ENCODE results near the gene ENAH. TPM values are rescaled to one million over a fixed set of nuclear protein-coding genes. Genes with fewer than 3 reads are reported as not detected.

The ENAH gene
- total RNA-seq, 1 experiment from 2014 or later = 100 TPM

GRCh38 chr1:225670356-225670755, 17.4 kb upstream of the ENAH start:
- H3K9ac ChIP-seq (ENCODE audit: low read length) = no peak overlapping the region
- H3K27me3 ChIP-seq (ENCODE audit: insufficient read depth, low read length) = no peaks in the 10 kb centered on the region
- ChIA-PET RAD21 (ENCODE audit: low non-redundant PET in 1 of 2, low total read pairs in 2 of 2, uncharacterized antibody in 2 of 2, unreplicated experiment in 2 of 2) (no interaction called here), CTCF (no interaction called here), POLR2A (no interaction called here)
- no TSS peak for BruUV-seq (replicated peaks)
- H3K4me1 ChIP-seq (ENCODE audit: control insufficient read depth in 1 of 2, insufficient read depth in 2 of 2, low read length in 2 of 2) = peaks cover 0 to 3% of the 10 kb centered on the region in 2 experiments; a peak in 1 of 4 replicates
- H3K9me3 ChIP-seq (ENCODE audit: control insufficient read depth in 1 of 2, insufficient read depth in 1 of 2, low read depth in 1 of 2, low read length in 2 of 2) = no peaks in the 10 kb centered on the region
- DNase-seq (ENCODE audit: low read depth, low spot score) (no peak), ATAC-seq (no peak)
- H4K20me1 ChIP-seq (ENCODE audit: insufficient read depth) = no peaks in the 10 kb centered on the region
- H3K9me2 ChIP-seq (ENCODE audit: insufficient read depth) = no peaks in the 10 kb centered on the region
- no peak overlapping the region for H2AFZ ChIP-seq (ENCODE audit: low read depth, low read length, poor library complexity, severe bottlenecking)
- H3K79me2 ChIP-seq (ENCODE audit: insufficient read depth, low read length) = no peaks in the 10 kb centered on the region
- intact Hi-C loops (cut with micrococcal nuclease) = no loop called here
- TF ChIP-seq EGR1 (IDR thresholded peaks at IDR 0.05; ENCODE audit: low read depth) (no peak), RAD21 (IDR thresholded peaks at IDR 0.05; ENCODE audit: low read depth) (no peak), EZH2phosphoT487 (IDR thresholded peaks at IDR 0.05; ENCODE audit: borderline replicate concordance) (no peak), YY1 (IDR thresholded peaks at IDR 0.05; ENCODE audit: extremely low read depth, insufficient replicate concordance, low read depth, low read length) (no peak), ZNF274 (IDR thresholded peaks at IDR 0.05; ENCODE audit: low read depth, low read length) (no peak), SRF (IDR thresholded peaks at IDR 0.05; ENCODE audit: low read depth) (no peak), ZFX (IDR thresholded peaks at IDR 0.05) (no peak), POLR2A (IDR thresholded peaks at IDR 0.05; ENCODE audit: borderline replicate concordance, extremely low read depth, insufficient read depth, insufficient read length) (no peak), FOSL1 (IDR thresholded peaks at IDR 0.05; ENCODE audit: low read depth) (no peak)
- H3K27ac ChIP-seq (ENCODE audit: low read depth, low read length) = no peak overlapping the region
- H3K36me3 ChIP-seq (ENCODE audit: control insufficient read depth in 1 of 2, insufficient read depth in 2 of 2, low read length in 2 of 2) = no peaks in the 10 kb centered on the region
- no peak overlapping the region for H3K4me2 ChIP-seq (ENCODE audit: low read length)
- no peak overlapping the region for H3K4me3 ChIP-seq (replicated peaks in 1 of 2; ENCODE audit: low read depth in 1 of 2, low read length in 2 of 2)

GRCh38 chr1:225668222-225668621, 15.3 kb upstream of the ENAH start:
- BruUV-seq (replicated peaks) = no TSS peak
- peaks cover 0 to 3% of the 10 kb centered on the region in 2 experiments; a peak in 1 of 4 replicates for H3K4me1 ChIP-seq (ENCODE audit: control insufficient read depth in 1 of 2, insufficient read depth in 2 of 2, low read length in 2 of 2)
- H3K9me2 ChIP-seq (ENCODE audit: insufficient read depth) = no peaks in the 10 kb centered on the region
- ChIA-PET POLR2A (interaction anchor here (1.5 kb wide), 1 partner anchor 32 kb away, joined by 4 read pairs; no protein-coding TSS in a partner anchor), CTCF (no interaction called here), RAD21 (ENCODE audit: low non-redundant PET in 1 of 2, low total read pairs in 2 of 2, uncharacterized antibody in 2 of 2, unreplicated experiment in 2 of 2) (no interaction called here)
- H3K79me2 ChIP-seq (ENCODE audit: insufficient read depth, low read length) = no peaks in the 10 kb centered on the region
- no peaks in the 10 kb centered on the region for H4K20me1 ChIP-seq (ENCODE audit: insufficient read depth)
- H3K36me3 ChIP-seq (ENCODE audit: control insufficient read depth in 1 of 2, insufficient read depth in 2 of 2, low read length in 2 of 2) = no peaks in the 10 kb centered on the region
- ATAC-seq (no peak), DNase-seq (ENCODE audit: low read depth, low spot score) (no peak)
- H3K9ac ChIP-seq (ENCODE audit: low read length) = no peak overlapping the region
- H3K4me3 ChIP-seq (replicated peaks in 1 of 2; ENCODE audit: low read depth in 1 of 2, low read length in 2 of 2) = no peak overlapping the region
- no peaks in the 10 kb centered on the region for H3K27me3 ChIP-seq (ENCODE audit: insufficient read depth, low read length)
- intact Hi-C loops (cut with micrococcal nuclease) = no loop called here
- H3K27ac ChIP-seq (ENCODE audit: low read depth, low read length) = no peak overlapping the region
- H3K4me2 ChIP-seq (ENCODE audit: low read length) = no peak overlapping the region
- no peaks in the 10 kb centered on the region for H3K9me3 ChIP-seq (ENCODE audit: control insufficient read depth in 1 of 2, insufficient read depth in 1 of 2, low read depth in 1 of 2, low read length in 2 of 2)
- no peak overlapping the region for H2AFZ ChIP-seq (ENCODE audit: low read depth, low read length, poor library complexity, severe bottlenecking)
- TF ChIP-seq ZFX (IDR thresholded peaks at IDR 0.05) = no peak
- TF ChIP-seq CEBPB (IDR thresholded peaks at IDR 0.05; ENCODE audit: low read depth) = no peak
- TF ChIP-seq ELF1 (IDR thresholded peaks at IDR 0.05; ENCODE audit: borderline replicate concordance, low read depth) = no peak
- TF ChIP-seq JUND (IDR thresholded peaks at IDR 0.05) = no peak
- TF ChIP-seq YY1 (IDR thresholded peaks at IDR 0.05; ENCODE audit: extremely low read depth, insufficient replicate concordance, low read depth, low read length) = no peak
- no peak for TF ChIP-seq CBX3 (IDR thresholded peaks at IDR 0.05; ENCODE audit: low read depth)
- TF ChIP-seq POLR2AphosphoS5 (IDR thresholded peaks at IDR 0.05; ENCODE audit: low read depth, low read length) = no peak
- no peak for TF ChIP-seq FOSL1 (IDR thresholded peaks at IDR 0.05; ENCODE audit: low read depth)
- TF ChIP-seq SRF (IDR thresholded peaks at IDR 0.05; ENCODE audit: low read depth) = no peak
- no peak for TF ChIP-seq RAD21 (IDR thresholded peaks at IDR 0.05; ENCODE audit: low read depth)
- TF ChIP-seq ZBTB33 (IDR thresholded peaks at IDR 0.05; ENCODE audit: extremely low read depth, insufficient replicate concordance, low read length) = no peak
- no peak for TF ChIP-seq ATF3 (IDR thresholded peaks at IDR 0.05)
- no peak for TF ChIP-seq ZNF274 (IDR thresholded peaks at IDR 0.05; ENCODE audit: low read depth, low read length)
- TF ChIP-seq EGR1 (IDR thresholded peaks at IDR 0.05; ENCODE audit: low read depth) = no peak
- TF ChIP-seq, protein P1, sequence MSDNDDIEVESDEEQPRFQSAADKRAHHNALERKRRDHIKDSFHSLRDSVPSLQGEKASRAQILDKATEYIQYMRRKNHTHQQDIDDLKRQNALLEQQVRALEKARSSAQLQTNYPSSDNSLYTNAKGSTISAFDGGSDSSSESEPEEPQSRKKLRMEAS (IDR thresholded peaks at IDR 0.05) = no peak
- TF ChIP-seq TCF7L2 (IDR thresholded peaks at IDR 0.05; ENCODE audit: borderline replicate concordance, extremely low read depth, insufficient read depth, insufficient read length) = no peak
